ENCODE measurements around the gene MACROD1.
A peak's percentile ranks its signal among the peaks of the same experiment; 100 is the strongest.
"Not testable (repeated sequence)": the region's sequence is repeated elsewhere in the genome, so short reads cannot be mapped to it uniquely, and the experiment has no call there.

MACROD1 gene

DNA sequence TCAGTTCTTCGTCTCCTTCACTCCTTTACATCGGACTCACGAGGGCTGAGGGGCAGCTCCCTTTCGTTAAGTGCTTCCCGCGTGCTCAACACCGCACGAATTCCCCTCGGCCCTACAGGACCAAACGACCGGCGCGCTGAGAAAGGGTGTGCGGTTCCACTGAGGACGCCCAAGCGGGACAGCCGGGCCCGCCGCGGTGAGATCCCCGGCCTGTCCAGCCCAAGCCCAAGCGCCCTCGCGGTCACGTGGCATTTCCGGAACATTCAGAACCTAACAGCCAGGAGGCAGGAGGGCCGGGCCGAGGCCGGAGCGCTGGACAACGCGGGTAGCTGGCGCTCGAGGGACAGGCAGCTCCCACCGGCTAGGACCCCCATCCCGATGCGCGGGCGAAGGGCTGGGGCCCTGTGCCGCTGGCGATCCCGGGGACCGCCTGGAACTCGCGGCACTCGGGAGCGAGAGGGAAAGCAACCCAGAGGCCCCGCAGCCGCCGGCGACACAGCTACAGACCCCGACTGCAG, 19.3 kb upstream of the MACROD1 start:
- DNase-seq, result peak; percentile 38

GRCh38 chr11:64183890-64184289, 18.0 kb upstream of the MACROD1 start:
- no peak for DNase-seq

GRCh38 chr11:64181506-64182411, 15.8 kb upstream of the MACROD1 start:
- peak; percentile 40 for DNase-seq

DNA sequence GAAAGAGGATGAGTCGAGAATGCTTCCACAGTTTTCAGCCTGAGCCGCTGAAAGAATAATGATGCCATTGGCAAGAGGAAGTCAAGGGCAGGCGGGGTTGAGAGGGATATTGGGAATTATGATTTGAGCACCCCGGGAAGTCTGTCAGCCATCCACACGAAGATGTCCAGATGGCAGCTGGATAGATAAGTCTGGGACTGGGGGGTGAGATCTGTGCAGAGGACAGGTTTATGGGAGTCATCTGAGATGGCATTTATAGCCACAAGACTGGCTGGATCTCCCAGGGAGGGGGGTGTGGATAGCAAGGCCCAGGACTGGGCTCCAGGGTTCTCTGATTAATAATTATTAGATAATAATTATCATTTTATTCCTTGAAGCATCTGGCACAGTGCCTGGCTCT, 15.0 kb upstream of the MACROD1 start:
- no peak for DNase-seq

GRCh38 chr11:64178951-64179639, 13.2 kb upstream of the MACROD1 start:
- DNase-seq, result no peak

DNA sequence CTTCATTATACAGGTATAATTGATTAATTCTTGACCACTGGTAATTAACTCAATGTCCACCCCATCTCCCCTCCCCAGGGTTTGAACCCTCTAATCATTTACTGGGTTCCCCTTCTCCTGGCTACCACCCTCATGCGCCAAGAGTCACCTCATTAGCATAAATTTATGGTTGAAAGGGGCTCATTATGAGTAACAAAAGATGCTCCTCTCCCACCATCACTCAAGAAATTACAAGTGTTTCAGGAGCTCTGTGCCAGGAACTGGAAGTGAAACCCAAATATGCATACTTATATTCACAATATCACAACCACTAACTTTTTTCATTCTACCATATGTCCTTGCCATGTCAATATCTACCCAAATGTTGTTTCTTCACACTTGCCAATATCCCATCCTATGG, 12.3 kb upstream of the MACROD1 start:
- no peak for DNase-seq

DNA sequence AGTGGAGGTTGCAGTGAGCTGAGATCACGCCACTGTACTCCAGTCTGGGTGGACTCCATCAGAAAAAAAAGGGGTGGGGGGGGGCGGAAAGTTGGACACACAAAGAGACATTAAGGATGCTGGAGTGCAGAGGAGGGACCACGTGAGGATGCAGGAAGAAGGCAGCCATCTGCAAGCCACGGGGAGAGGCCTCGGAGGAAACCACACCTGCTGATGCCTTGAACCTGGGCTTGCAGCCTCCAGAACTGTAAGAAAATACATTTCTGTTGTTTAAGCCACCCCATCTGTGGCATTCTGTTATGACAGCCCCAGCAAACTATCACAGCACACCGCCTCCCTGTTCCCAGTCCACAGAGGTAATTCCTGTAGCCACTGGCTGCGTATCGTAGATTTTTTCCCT, 10.8 kb upstream of the MACROD1 start:
- no peak for DNase-seq

- no peak for DNase-seq
These were observed 7.9 kb upstream of the MACROD1 start for GRCh38 chr11:64173616-64174355.

DNA sequence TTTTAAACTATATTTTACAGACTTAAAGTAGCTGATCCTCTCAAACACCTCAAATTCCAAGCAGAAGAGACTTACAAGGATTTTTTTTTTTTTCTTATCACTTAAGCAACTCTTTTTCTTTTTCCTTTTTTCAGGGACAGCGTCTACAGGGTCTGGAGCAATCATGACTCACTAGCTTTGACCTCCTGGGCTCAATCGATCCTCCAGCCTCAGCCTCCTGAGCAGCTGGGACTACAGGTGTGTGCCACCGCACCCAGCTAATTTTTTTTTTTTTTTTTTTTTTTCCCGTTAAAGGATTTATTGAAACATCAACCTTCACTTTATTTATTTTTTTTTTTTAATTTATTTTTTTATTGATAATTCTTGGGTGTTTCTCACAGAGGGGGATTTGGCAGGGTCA, 4.5 kb upstream of the MACROD1 start:
- no peak for DNase-seq

- peak; percentile 34 for DNase-seq
These were observed 452 bp downstream of the MACROD1 start for GRCh38 chr11:64165481-64165841.

GRCh38 chr11:64164392-64165312, 1.3 kb downstream of the MACROD1 start:
- DNase-seq, result no peak

- no peak for DNase-seq
These were observed 2.0 kb downstream of the MACROD1 start for GRCh38 chr11:64163951-64164350.

DNA sequence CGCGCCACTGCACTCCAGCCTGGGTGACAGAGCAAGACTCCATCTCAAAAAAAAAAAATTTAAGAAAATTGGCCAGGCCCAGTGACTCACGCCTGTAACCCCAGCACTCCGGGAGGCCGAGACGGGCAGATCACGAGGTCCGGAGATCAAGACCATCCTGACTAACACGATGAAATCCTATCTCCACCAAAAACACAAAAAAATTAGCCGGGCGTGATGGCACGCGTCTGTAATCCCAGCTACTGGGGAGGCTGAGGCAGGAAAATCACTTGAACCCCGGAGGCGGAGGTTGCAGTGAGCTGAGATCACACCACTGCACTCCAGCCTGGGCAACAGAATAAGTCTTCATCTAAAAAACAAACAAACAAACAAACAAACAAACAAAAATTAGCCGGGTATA, 3.1 kb downstream of the MACROD1 start:
- DNase-seq, result not testable (repeated sequence)

DNA sequence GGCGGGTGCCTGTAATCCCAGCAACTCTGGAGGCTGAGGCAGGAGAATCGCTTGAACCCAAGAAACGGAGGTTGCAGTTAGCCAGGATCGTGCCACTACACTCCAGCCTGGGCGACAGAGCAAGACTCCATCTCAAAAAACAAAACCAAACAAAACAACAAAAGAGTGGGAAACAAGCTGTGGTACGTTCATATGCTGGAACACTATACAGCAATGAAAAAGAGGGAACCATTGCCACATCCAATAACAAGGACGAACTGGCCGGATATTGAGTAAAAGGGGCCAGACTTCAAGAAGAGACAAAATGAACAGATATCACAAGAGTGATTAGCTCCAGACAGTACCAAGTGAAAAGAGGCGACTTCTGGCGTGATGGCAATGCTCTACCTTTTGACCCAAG, 4.9 kb downstream of the MACROD1 start:
- no peak for DNase-seq

GRCh38 chr11:64157631-64158394, 8.1 kb downstream of the MACROD1 start:
- DNase-seq, result no peak

DNA sequence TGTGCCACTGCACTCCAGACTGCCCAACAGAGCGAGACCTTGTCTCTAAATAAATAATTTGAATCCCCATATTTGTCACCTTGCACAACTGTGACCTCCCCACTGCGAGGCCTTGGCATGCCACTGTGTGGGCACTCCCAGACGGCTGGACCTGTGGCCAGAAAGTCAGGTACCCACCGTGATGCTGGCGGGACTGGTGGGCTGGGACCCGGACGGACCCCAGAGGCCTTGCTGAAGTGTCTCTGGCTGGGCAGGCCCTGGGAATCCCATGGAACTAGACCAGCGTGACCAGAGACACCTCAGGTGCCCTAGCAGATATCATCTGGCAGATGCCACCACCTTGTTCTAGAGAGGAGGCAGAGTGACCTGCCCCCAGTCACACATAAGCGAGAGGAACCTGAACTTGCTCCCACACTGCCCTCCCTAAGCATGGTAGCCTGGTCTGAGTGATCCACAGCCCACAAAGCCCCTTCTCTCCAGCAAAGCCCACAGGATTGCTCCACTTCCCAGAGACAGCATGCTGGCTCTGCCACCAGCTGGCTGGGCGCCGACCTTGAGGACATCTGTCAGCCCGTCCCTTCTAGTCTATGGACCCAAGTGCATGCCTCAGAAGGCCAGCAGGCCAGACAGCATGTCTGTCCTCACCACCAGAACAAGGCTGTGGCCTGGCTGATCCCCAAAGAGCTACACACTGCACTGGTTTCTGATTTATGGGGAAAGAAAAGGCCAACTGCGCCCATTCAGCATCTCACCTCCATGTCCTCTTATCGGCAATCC, 9.5 kb downstream of the MACROD1 start:
- DNase-seq, result no peak

GRCh38 chr11:64153812-64154211, 12.1 kb downstream of the MACROD1 start:
- DNase-seq, result no peak

GRCh38 chr11:64152841-64153691, 12.8 kb downstream of the MACROD1 start:
- peak; percentile 72 for DNase-seq

GRCh38 chr11:64151337-64151736, 14.6 kb downstream of the MACROD1 start:
- no peak for DNase-seq

All from stimulated activated CD4-positive, alpha-beta T cell treated with anti-CD3 and anti-CD28 coated beads, Interleukin-4, amount 100 ng/mL, for 1 hour (primary cell).